GM04504 (cell line): Measurements from ENCODE around the gene TTC34.
"Not testable (repeated sequence)": the region's sequence is repeated elsewhere in the genome, so short reads cannot be mapped to it uniquely, and the experiment has no call there.

Source experiments
- DNase-seq: peaks from one replicate; pipeline ENCODE4 v3.0.0-alpha.2; 2012; ENCODE audit warnings: low read depth

TTC34 gene

GRCh38 chr1:2625748-2626147 is 175.7 kb downstream of the TTC34 start:
- not testable (repeated sequence) for DNase-seq

- no peak for DNase-seq
Observed at GRCh38 chr1:2625311-2625710, 176.2 kb downstream of the TTC34 start.

GRCh38 chr1:2624735-2625300 is 176.7 kb downstream of the TTC34 start:
- no peak for DNase-seq

DNA sequence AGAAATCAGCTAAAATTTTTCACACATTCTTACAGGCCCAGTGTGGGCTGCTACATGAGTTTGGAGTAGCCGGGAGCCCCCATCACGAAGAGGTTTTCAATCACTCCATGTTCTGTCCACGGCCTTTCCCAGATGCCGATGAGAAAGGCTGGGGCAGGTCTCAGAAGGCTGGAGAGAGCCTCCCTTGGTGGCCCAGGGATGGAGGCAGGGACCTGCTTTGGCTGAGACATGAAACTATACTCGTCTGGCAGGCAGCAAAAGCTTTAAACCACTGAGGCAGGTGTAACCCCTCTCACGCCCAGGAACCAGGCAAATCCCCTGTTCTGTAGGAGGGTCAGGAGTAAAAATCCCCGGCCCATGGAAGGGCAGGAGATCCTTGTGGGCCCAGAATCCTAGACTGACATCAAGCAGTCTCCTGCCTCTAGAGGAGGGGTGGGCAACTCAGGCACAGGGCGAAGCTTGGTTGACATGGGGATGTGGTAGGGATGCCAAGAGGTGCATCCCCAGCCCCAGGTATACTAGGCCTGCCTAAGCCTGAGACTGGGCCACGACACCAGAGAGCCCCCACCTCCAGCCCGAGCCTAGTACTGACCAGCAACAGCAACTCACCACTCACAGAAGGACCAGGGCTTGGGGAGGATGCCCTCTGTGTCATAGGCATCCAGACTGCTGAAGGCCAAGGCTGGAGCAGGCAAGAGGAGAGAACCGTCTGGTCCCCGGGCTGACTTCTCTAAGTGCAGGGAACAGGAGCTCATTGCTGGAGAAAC is 177.7 kb downstream of the TTC34 start:
- no peak for DNase-seq

DNA sequence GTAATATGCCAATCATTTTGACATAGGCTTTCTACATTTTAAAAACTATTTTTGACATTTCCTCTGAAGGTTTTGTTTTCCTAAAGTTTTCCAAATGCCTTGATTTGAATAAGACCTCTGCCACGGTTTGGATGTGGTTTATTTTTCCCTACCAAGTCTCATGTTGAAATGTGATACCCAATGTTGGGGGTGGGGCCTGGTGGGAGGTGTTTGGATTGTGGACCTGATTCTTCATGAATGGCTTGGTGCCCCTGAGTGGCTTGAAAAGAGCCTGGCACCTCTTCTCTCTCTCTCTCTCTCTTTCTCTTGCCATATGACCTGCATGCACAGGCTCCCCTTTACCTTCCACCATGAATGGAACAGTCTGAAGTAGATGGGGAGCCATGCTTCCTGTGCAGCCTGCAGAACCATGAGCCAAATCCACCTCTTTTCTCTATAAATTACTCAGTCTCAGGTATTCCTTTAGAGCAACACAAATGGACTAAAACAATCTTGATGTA is 183.5 kb downstream of the TTC34 start:
- DNase-seq = no peak

DNA sequence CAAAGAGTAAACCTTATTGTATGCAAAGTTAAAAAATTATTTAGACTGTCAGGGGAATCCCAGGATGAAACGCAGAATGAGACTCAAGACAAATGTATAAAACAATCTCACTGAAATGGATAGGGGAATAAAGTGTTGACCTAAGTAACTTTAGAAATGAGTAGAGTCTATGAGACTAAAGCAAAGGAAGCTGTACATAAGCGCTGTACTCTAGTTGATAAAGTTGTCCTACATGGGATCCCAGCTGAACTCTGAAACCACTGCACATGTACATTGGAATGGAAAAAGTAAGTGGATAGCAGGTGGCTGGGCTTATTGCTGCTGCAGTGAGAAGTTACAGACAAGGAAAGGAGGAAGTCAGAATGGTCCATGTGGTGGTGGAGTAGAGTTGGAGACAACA is 187.3 kb downstream of the TTC34 start:
- no peak for DNase-seq

- DNase-seq = no peak
Observed at GRCh38 chr1:2612591-2613365, 188.7 kb downstream of the TTC34 start.

- no peak for DNase-seq
Observed at GRCh38 chr1:2611621-2612437, 189.7 kb downstream of the TTC34 start.

GRCh38 chr1:2611031-2611501 is 190.4 kb downstream of the TTC34 start:
- no peak for DNase-seq

- DNase-seq = no peak
Observed at GRCh38 chr1:2610036-2610959, 191.2 kb downstream of the TTC34 start.

DNA sequence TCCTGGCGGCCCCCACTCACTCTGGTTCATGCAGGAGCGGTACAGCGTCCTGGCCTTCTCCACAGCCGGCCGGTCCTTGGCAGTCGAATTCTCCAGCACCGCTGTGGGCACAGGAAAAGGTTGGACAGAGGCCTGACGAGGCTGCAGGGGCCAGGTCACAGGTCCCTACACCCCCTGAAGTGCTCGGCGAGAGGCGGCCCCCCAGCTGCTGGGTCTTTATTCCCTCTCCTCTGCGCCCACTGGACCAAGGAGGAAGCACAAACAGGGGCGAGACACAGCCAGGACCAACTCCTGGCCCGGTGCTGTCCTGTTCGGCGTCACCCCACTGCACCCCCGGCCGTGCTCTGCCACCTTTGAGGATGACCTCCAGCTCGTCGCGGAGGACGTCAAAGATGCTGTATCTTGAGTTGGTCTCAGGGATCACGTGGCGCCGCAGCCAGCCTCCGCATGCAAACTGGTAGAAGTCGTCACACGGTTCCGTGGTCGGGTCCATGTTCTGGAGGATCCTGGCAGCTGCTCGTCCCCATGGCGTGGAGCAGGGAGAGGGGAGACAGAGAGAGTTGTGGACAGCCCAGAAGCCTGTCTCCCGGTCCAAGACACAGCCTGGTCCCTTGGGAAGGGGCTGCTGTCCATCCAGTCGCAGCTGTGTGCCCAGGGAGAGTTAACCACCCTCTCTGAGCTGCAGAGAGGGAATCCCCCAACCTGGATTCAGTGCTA is 192.0 kb downstream of the TTC34 start:
- no peak for DNase-seq

DNA sequence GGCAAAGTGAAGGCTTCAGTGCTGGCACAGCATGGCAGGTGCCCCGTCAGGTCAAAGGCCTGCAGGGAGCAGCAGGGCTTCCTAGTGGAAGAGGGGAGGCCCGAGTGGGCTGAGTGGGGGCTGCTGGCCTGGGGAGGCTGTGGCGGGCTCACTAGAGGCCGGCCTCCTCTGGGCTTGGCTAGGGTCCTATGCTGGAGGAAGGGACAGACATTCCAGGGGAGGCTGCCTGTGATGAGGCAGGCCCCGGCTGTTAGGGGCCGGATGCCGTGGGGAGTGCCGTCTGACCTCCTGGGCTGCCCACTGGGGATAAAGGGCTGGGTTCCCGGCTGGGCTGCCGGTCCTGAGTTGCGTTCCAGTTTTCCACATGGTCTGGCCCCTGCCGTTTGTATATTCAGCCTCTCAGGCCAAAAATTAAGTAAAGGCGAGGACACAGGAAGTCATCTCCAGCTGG is 193.8 kb downstream of the TTC34 start:
- DNase-seq = no peak

GRCh38 chr1:2606881-2607621 is 194.4 kb downstream of the TTC34 start:
- DNase-seq = no peak

DNA sequence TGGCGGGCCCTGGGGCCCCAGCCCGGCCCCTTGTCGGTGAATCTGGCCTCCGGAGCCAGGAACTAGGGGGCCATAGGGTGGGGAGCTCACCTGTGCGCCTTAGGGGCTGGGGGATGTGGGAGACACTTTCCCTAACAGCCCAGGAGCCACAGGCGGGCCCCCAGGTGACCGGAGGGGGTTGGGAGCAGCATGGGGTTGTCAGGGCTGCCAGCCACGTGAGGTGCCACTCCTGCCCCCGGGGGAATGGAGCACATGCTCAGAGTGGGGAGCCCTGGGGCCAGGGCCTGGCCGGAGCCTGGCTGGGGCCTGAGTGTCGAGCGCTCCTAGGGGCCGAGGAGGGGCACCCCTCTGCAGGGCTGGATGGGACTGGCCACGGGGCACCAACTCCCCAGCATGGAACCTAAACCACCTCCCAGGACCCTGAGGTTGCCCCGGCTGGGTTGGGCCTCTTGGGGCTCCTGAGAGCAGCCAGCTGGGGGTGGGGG is 195.1 kb downstream of the TTC34 start:
- no peak for DNase-seq

GRCh38 chr1:2605509-2606395 is 195.7 kb downstream of the TTC34 start:
- DNase-seq = no peak

- DNase-seq = no peak
Observed at GRCh38 chr1:2604844-2605508, 196.5 kb downstream of the TTC34 start.

- no peak for DNase-seq
Observed at GRCh38 chr1:2604156-2604843, 197.2 kb downstream of the TTC34 start.
